Measurements from ENCODE around the gene RBP2.
"Not testable (repeated sequence)": the region's sequence is repeated elsewhere in the genome, so short reads cannot be mapped to it uniquely, and the experiment has no call there.

RBP2 gene

DNA sequence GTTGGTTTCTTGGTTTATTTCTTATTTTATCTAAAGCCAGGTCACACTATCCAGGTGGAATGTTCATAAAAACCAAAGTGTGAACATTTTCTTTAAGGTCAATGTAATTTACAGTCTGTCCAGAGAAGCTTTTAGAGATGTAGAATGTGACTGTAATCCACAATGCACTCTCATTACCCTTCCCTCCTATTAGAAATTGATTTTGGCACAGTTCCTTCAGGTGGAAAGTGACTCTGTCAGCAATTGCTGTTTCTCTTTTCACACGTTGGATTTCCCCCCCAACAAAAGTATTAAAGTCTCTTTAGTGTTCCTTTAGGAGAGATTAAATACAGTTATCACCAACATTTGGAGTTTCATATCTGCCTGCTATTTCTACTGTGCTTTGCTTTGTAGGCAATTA, 55.3 kb downstream of the RBP2 start:
- H2AFZ ChIP-seq, result no peak overlapping the region
- H3K9ac ChIP-seq, result no peak overlapping the region
- no peaks in the 10 kb centered on the region for H3K36me3 ChIP-seq (ENCODE audit: control insufficient read depth, insufficient read depth, low read length)
- no peaks in the 10 kb centered on the region for H3K4me1 ChIP-seq
- TF ChIP-seq, protein P1, sequence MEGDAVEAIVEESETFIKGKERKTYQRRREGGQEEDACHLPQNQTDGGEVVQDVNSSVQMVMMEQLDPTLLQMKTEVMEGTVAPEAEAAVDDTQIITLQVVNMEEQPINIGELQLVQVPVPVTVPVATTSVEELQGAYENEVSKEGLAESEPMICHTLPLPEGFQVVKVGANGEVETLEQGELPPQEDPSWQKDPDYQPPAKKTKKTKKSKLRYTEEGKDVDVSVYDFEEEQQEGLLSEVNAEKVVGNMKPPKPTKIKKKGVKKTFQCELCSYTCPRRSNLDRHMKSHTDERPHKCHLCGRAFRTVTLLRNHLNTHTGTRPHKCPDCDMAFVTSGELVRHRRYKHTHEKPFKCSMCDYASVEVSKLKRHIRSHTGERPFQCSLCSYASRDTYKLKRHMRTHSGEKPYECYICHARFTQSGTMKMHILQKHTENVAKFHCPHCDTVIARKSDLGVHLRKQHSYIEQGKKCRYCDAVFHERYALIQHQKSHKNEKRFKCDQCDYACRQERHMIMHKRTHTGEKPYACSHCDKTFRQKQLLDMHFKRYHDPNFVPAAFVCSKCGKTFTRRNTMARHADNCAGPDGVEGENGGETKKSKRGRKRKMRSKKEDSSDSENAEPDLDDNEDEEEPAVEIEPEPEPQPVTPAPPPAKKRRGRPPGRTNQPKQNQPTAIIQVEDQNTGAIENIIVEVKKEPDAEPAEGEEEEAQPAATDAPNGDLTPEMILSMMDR (IDR thresholded peaks at IDR 0.05), result no peak
- peaks cover 2% of the 10 kb centered on the region for H3K79me2 ChIP-seq
- no peak overlapping the region for H3K4me3 ChIP-seq (ENCODE audit: low read depth, low read length)
- H3K9me3 ChIP-seq (ENCODE audit: control insufficient read depth, low read length), result no peaks in the 10 kb centered on the region
- no peaks in the 10 kb centered on the region for H3K27me3 ChIP-seq (ENCODE audit: control insufficient read depth, insufficient read depth, low read length)
- no peak overlapping the region for H3K4me2 ChIP-seq (ENCODE audit: low read length)
- H3K27ac ChIP-seq, result no peak overlapping the region

DNA sequence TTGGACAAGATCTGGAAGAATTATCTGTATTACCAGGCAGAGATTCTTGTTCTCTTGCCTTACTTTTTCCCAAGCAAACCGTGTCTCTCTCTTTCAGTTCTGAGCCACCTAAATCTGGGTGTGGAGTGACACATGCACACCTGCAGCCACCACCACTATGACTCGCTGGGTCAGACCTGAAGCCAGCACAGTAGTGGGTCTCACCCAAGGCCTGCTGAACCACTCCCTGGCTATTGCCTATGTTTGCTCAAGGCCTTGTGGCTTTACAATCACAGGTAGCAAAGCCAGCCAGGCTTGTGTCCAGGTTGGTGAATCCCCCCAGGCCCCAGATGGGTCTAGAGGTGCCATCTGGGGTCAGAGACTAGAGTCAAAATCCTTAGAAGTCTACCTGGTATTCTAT, 58.2 kb downstream of the RBP2 start:
- Histone ChIP-seq H3K4me3 (ENCODE audit: low read depth, low read length) (no peak overlapping the region), H3K36me3 (ENCODE audit: control insufficient read depth, insufficient read depth, low read length) (no peaks in the 10 kb centered on the region), H3K9me3 (ENCODE audit: control insufficient read depth, low read length) (no peaks in the 10 kb centered on the region), H3K4me2 (ENCODE audit: low read length) (no peak overlapping the region), H2AFZ (no peak overlapping the region), H3K27me3 (ENCODE audit: control insufficient read depth, insufficient read depth, low read length) (no peaks in the 10 kb centered on the region), H3K9ac (no peak overlapping the region), H3K79me2 (peaks cover 5% of the 10 kb centered on the region), H3K27ac (no peak overlapping the region), H3K4me1 (no peaks in the 10 kb centered on the region)
- TF ChIP-seq, protein P1 (IDR thresholded peaks at IDR 0.05), result no peak

DNA sequence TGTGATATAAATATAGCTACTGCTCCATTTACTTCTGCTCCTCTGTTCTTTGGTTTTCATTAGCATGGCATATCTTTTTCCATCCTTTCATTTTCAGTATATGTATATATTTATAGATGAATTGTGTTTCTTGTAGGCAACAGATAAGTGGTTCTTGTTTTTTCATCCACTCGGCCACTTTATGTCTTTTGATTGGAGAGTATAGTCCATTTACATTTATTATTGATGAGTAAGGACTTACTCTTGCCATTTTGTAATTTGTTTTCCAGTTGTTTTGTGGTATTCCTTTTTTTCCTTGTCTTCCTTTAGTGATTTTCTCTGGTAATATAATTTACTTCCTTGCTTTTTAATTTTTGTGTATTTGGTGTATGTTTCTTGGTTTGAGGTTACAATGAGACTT, 60.0 kb downstream of the RBP2 start:
- no peaks in the 10 kb centered on the region for H3K9me3 ChIP-seq (ENCODE audit: control insufficient read depth, low read length)
- H3K9ac ChIP-seq, result no peak overlapping the region

DNA sequence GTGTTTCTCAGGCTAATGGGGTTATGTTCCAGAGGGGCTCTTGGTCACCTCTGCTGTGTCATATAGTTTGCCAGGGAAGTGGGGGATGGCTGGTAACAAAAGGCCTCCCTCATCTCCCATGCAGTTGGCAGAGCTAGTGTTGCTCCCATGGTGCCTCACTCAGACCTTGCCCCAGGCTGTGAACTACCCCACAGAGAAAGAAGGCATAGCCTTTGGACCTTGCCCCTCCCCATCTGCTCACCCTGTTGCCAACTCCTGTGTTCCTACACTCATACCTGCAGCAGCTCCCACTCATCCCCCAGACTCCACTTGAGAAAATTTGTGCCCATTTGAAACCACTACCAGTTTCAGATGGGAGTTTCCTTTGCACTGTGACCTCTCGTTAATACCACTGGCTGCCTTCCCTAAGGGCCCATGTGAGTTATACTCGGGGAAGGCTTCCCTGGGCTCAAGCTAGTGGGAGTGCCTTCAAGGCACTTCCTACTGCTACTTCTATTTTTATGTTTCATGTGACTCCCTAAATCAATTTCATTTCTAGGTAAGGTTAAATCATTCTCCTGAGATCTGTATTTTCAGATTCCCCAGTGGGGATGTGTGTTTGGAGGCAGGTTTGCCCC, 61.6 kb downstream of the RBP2 start:
- Histone ChIP-seq H3K27me3 (ENCODE audit: control insufficient read depth, insufficient read depth, low read length) (no peaks in the 10 kb centered on the region), H3K27ac (no peak overlapping the region), H3K4me3 (ENCODE audit: low read depth, low read length) (no peak overlapping the region), H3K79me2 (peaks cover 5% of the 10 kb centered on the region), H3K4me2 (ENCODE audit: low read length) (no peak overlapping the region), H3K4me1 (no peaks in the 10 kb centered on the region), H3K36me3 (ENCODE audit: control insufficient read depth, insufficient read depth, low read length) (no peaks in the 10 kb centered on the region), H3K9me3 (ENCODE audit: control insufficient read depth, low read length) (no peaks in the 10 kb centered on the region), H2AFZ (no peak overlapping the region), H3K9ac (no peak overlapping the region)
- TF ChIP-seq, protein P1 (IDR thresholded peaks at IDR 0.05), result no peak

More for the DNA sequence above, 60.0 kb downstream of the RBP2 start:
- Histone ChIP-seq H3K27ac (no peak overlapping the region), H3K36me3 (ENCODE audit: control insufficient read depth, insufficient read depth, low read length) (no peaks in the 10 kb centered on the region), H3K4me2 (ENCODE audit: low read length) (no peak overlapping the region), H3K4me3 (ENCODE audit: low read depth, low read length) (no peak overlapping the region), H3K27me3 (ENCODE audit: control insufficient read depth, insufficient read depth, low read length) (no peaks in the 10 kb centered on the region), H2AFZ (no peak overlapping the region), H3K4me1 (no peaks in the 10 kb centered on the region), H3K79me2 (peaks cover 5% of the 10 kb centered on the region)
- TF ChIP-seq, protein P1 (IDR thresholded peaks at IDR 0.05), result no peak

DNA sequence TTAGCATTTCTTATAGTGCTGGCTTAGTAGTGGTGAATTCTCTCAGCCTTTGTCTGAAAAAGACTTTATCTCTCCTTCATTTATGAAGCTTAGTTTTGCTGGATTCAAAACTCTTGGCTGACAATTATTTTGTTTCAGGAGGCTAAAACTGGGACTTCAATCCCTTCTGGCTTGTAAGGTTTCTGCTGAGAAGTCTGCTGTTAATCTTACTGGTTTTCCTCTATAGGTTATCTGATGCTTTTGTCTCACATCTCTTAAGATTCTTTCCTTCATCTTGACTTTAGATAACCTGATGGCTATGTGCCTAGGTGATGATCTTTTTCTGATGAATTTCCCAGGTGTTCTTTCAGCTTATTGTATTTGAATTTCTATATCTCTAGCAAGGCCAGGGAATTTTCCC, 63.4 kb downstream of the RBP2 start:
- not testable (repeated sequence) for H3K79me2 ChIP-seq; H3K27me3 ChIP-seq (ENCODE audit: control insufficient read depth, insufficient read depth, low read length); H3K4me1 ChIP-seq; H3K4me2 ChIP-seq (ENCODE audit: low read length); H3K9ac ChIP-seq; H3K4me3 ChIP-seq (ENCODE audit: low read depth, low read length); H3K9me3 ChIP-seq (ENCODE audit: control insufficient read depth, low read length); H2AFZ ChIP-seq; H3K27ac ChIP-seq; H3K36me3 ChIP-seq (ENCODE audit: control insufficient read depth, insufficient read depth, low read length)

Data from parathyroid adenoma (tissue), 2 donors.